Ishikawa (cell line): Measurements from ENCODE around the gene JMJD8.

ENCODE experiments used
- CEBPB ChIP-seq: IDR thresholded peaks from 2 replicates; pipeline ENCODE4 v1.6.1; 2012
- CREB1 ChIP-seq: IDR thresholded peaks from 2 replicates; pipeline ENCODE4 v1.6.1; 2012; ENCODE audit warnings: low read depth
- EGR1 ChIP-seq: IDR thresholded peaks from 2 replicates; pipeline ENCODE4 v1.6.1; 2012
- EP300 ChIP-seq: IDR thresholded peaks from 2 replicates; pipeline ENCODE4 v1.6.1; 2012; ENCODE audit warnings: borderline replicate concordance
- FOXM1 ChIP-seq: IDR thresholded peaks from 2 replicates; pipeline ENCODE4 v1.6.1; 2012; ENCODE audit warnings: low read depth, borderline replicate concordance
- NFIC ChIP-seq: IDR thresholded peaks from 2 replicates; pipeline ENCODE4 v1.6.1; 2012
- RAD21 ChIP-seq: IDR thresholded peaks from 2 replicates; pipeline ENCODE4 v1.6.1; 2012; ENCODE audit warnings: low read depth
- REST ChIP-seq: IDR thresholded peaks from 2 replicates; pipeline ENCODE4 v1.6.1; 2012; ENCODE audit warnings: low read depth, mild to moderate bottlenecking
- TAF1 ChIP-seq: IDR thresholded peaks from 2 replicates; pipeline ENCODE4 v1.6.1; 2012; ENCODE audit warnings: low read depth, mild to moderate bottlenecking
- TCF12 ChIP-seq: IDR thresholded peaks from 2 replicates; pipeline ENCODE4 v1.6.1; 2012; ENCODE audit warnings: low read depth
- TEAD4 ChIP-seq: IDR thresholded peaks from 2 replicates; pipeline ENCODE4 v1.6.1; 2012
- YY1 ChIP-seq: IDR thresholded peaks from 2 replicates; pipeline ENCODE4 v1.6.1; 2012; ENCODE audit warnings: low read depth
- ZBTB7A ChIP-seq: IDR thresholded peaks from 2 replicates; pipeline ENCODE4 v1.6.1; 2012; ENCODE audit warnings: low read depth
- TF ChIP-seq, protein P1 (sequence below): IDR thresholded peaks from 2 replicates; pipeline ENCODE4 v1.6.1; 2012
- TF ChIP-seq, protein P2 (sequence below): IDR thresholded peaks from 2 replicates; pipeline ENCODE4 v1.6.1; 2012

JMJD8 gene

GRCh38 chr16:720990-721764 is 37.0 kb upstream of the JMJD8 start, which contains the start of gene ANTKMT:
Gene ANTKMT (plus strand): TSS chr16:721146. CDS start chr16:721275, 129 bp downstream.
- 0 out of 2 replicates have a peak, but pooled peaks have one; percentile 26 for TF ChIP-seq TEAD4
- TF ChIP-seq, protein P1, sequence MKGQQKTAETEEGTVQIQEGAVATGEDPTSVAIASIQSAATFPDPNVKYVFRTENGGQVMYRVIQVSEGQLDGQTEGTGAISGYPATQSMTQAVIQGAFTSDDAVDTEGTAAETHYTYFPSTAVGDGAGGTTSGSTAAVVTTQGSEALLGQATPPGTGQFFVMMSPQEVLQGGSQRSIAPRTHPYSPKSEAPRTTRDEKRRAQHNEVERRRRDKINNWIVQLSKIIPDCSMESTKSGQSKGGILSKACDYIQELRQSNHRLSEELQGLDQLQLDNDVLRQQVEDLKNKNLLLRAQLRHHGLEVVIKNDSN = peak; percentile 49
- TF ChIP-seq YY1 = 0 out of 2 replicates have a peak, but pooled peaks have one; percentile 10
- TF ChIP-seq CREB1 = no peak
- peak; percentile 82; the same call in 1 of the 2 replicates for TF ChIP-seq NFIC
- TF ChIP-seq ZBTB7A = 0 out of 2 replicates have a peak, but pooled peaks have one; percentile 73
- TF ChIP-seq, protein P2, sequence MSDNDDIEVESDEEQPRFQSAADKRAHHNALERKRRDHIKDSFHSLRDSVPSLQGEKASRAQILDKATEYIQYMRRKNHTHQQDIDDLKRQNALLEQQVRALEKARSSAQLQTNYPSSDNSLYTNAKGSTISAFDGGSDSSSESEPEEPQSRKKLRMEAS = peak; percentile 100
- no peak for TF ChIP-seq EP300
- TF ChIP-seq TAF1 = peak; percentile 25; the same call in 1 of the 2 replicates

DNA sequence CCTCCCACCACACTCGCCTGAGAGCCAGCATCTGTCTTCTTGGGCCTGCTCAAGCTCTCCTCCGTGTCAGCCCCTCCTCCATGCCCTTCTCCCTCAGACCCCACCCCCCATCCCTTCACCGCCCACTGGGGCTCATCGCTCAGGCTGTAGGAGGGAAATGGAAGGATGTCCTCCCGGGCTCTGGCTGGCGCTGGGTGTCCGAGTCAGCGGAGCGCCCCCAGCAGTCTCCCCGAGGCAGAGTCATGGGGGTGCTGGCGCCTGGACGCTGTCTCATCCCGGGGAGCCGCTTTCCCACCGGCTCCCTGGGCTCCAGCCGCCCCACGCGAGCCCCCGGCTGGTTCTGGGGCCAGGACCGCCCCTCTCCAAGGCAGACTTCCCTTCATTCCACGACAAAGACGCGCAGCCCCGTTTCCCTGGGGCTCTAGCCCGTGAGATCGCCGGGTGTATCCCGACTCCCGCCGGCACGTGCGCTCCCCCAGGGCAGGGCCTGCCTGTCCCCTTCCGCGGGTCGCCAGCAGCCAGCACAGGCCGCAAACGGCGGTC is 36.4 kb upstream of the JMJD8 start:
- TF ChIP-seq RAD21 = no peak
- TF ChIP-seq, protein P2 = peak; percentile 36; the same call in 1 of the 2 replicates

GRCh38 chr16:719815-720446 is 35.8 kb upstream of the JMJD8 start:
- TF ChIP-seq REST = no peak
- TF ChIP-seq EP300 = no peak
- no peak for TF ChIP-seq NFIC
- TF ChIP-seq TAF1 = no peak
- TF ChIP-seq, protein P2 = no peak
- no peak for TF ChIP-seq ZBTB7A
- no peak for TF ChIP-seq EGR1
- TF ChIP-seq TCF12 = no peak
- no peak for TF ChIP-seq CREB1

DNA sequence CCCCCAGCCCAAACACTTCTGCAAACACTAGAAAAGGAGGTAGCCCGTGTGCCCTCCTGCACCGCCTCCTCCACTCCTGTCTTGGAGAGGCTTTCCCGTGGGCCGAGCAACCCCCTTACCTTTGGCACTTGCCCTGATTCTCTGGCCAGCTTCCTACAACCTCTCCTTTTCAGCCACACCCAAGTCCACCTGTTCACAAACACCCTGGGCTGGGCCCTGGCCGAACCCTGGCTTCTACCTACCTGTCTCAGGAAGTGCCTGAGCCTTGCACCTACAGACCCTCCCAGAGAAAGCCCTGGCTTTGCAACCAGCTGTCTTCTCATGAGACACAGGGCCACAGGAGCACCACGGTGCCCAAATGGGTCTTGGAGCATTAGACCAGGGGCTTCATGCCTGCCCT is 34.8 kb upstream of the JMJD8 start:
- TF ChIP-seq EP300 (no peak), EGR1 (no peak), RAD21 (no peak), TCF12 (no peak), YY1 (no peak), TEAD4 (no peak), TAF1 (no peak), FOXM1 (no peak), REST (no peak), CEBPB (no peak)

- no peak for TF ChIP-seq YY1
- TF ChIP-seq TAF1 = no peak
- TF ChIP-seq, protein P1 = no peak
- no peak for TF ChIP-seq CREB1
- no peak for TF ChIP-seq RAD21
- no peak for TF ChIP-seq TEAD4
- no peak for TF ChIP-seq TCF12
- no peak for TF ChIP-seq EGR1
- TF ChIP-seq CEBPB = no peak
- no peak for TF ChIP-seq REST
- TF ChIP-seq NFIC = no peak
- no peak for TF ChIP-seq FOXM1
- no peak for TF ChIP-seq EP300
These were observed 34.3 kb upstream of the JMJD8 start for GRCh38 chr16:718389-718788.
